HG03064 (cell line): ENCODE data around the gene PPP1R15B.

Experiments used
- ATAC-seq: cut with Tn5 transposase; IDR thresholded peaks from one replicate; pipeline ENCODE4 v1.9.1; 2021; ENCODE audit warnings: low read depth; ENCODE audit not compliant: unreplicated experiment

PPP1R15B gene

GRCh38 chr1:204404629-204405028 is 7.0 kb downstream of the PPP1R15B start:
- no peak for ATAC-seq

DNA sequence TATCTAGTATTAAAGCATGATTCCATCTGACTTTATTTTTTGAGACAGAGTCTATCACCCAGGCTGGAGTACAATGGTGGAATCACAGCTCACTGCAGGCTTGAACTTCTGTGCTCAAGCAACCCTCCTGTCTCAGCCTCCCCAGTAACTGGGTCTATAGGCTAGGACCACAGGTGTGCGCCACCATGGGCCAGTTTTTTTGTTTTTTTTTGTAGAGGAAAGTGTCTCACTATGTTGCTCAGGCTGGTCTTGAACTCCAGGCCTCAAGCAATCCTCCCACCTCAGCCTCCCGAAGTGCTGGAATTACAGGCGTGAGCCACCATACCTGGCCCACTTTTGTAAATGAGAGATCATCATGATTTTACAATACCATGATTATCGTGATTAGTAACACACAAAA is 9.2 kb downstream of the PPP1R15B start:
- ATAC-seq = no peak

DNA sequence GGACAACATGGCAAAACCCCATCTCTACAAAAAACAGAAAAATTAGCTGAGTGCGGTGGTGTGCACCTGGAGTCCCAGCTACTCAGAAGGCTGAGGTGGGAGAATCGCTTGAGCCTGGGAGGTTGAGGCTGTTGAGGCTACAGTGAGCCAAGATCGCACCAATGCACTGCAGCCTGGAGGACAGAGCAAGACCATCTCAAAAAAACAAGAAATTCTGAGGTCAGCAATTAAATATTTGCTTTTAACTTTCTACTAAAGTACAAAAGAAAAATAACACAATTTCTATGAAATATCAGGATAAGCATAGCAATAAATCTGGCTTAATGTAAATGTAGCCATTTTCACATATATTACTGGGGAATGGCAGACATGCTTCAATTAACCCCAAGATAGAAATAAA is 9.9 kb downstream of the PPP1R15B start:
- no peak for ATAC-seq

DNA sequence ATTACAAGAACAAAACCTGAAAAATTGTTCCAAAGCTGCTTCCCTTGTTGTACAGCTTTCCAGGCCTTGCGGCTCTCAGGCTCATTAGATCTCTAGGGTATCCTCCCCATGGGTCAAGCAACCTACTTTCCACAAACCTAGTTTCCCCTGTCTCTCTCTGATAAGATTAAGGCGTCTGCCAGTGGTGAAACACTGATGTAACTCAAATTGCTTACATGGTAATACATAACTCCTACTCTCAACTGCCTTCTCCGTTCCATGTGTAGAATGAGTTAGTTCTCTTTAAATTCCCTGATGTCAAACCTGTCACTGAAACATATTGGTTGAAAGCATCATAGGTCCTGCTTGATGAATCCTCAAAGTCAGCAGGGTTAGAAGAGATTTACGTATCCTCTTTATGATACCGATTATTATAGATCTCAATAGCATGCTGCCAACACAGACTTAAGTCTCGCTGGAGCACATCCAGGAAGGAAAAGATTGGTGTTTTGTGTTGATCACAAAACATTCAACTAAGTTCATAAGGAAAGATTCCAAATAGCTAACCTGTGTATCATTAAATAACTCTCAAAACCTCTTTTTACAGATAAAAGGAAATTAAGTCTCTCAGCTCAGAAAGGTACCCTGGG is 10.6 kb downstream of the PPP1R15B start:
- no peak for ATAC-seq

- ATAC-seq = no peak
Measured at GRCh38 chr1:204398197-204399125, 13.2 kb downstream of the PPP1R15B start.

DNA sequence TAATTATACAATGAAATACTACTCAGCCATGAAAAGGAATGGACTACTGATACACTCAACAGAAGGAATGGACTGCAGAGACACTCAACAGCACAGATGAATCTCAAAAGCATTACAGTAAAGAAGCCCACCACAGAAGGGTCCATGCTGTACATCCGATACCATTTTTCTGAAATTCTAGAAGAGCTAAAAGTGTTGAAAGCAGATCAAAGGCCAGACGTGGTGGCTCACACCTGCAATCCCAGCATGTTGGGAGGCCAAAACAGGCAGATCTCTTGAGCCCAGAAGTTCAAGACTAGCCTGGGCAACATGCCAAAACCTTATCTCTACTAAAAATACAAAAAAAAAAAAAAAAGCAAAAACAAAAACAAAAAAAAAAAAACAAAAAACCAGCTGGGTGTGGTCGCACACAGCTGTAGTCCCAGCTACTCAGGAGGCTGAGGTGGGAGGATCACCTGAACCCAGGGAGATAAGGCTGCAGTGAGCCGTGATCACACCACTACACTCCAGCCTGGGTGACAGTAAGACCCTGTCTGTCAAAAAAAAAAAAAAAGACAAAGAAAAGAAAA is 15.5 kb downstream of the PPP1R15B start:
- no peak for ATAC-seq

DNA sequence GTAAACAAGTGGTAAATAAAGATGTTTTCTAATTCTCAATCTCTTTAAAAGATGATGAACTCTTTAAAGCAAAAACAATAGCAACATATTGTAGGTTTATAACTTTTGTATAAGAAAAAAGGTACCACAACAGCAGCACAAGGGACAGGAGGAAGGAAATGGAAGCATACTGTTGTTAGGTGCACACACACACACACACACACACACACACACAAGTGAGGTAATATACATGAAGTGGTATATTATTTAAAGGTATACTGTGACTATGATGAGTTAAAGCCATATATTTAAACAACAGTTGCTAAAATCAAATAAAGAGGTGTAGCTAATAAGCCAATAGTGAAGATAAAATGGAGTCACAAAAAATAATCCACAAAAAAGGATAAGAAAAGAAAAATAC is 20.0 kb downstream of the PPP1R15B start:
- no peak for ATAC-seq

DNA sequence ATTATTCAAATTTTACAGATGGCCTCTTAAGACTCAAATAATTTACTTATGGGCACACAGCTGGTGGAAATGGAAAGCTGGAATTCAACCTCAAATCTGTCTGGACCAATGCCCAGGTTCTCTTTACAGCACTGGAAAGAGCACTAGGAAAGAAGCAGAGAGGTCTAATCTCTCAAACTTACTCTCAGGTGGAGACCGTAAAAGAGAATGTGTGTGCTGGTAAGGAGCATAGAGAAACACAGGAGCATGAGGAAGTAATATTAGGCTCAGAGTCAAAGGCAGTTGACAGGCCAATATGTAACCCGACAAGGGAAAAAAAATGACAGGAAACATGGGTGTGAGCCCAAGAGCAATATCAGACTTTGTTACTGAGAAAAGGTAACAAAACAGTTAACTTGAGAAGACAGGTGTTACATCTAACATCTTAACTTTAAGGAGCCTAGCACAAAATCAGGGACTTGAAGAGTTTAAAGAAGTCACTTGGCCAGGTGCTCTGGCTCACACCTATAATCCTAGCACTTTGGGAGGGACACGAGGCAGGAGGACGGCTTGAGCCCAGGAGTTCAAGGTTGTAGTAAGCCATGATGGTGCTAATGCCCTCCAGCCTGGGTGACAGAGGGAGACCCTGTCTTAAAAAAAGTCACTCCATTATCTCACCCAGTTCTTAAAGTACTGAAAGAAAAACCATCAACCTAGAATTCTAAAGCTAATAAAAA is 20.7 kb downstream of the PPP1R15B start:
- ATAC-seq = no peak

DNA sequence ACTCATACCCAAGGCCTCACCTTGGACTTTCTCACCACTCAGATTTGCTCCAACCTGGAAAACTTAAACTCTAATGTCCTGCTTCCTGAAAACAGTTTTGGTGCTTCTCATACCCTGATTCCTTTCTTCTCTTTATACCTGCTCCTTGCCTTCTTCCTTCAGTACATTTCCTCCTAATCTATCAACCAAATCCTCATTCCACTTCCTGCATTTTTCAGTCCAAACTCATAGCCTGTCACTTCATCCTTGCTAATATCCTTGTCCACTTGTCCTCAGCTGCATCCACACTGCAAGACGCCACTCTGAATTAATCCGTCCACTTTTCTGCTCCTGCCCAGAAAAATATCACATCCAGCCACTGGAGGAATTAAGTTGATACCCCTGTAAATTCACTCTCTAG is 25.9 kb downstream of the PPP1R15B start:
- no peak for ATAC-seq

DNA sequence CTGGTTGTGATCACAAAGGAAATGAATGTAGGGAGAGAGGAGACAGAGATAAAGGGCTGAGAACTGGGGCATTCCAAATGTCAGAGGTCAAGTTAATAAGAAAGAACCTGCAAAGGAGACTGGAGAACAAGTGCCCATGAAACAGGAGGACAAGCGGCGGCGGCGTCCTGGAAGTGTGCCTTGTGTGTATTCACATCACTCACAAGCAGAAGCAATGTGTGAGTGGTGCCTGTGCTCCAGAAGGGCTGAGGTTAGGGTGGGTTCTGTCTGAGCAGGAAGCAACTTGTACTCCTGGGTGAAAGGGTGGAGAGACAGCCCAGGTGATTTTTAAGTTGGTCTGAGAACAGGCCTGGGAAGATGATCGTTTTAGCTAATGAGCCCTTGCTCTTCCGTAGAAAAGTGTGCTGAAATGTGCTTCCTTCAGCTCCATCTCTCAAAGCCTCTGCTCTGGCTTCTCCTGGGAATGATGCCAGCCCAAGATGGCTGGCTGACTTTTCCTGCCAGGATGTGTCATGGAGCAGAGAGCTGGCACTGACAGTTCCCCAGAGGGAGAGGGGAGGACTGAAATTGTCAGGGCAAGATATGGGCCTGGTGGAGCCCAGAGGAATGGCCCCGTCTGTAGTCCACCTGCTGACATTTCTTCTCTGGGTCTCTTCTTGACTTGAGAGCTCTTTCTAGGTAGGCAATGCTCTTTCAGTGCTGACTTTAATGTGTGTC is 26.8 kb downstream of the PPP1R15B start:
- no peak for ATAC-seq

DNA sequence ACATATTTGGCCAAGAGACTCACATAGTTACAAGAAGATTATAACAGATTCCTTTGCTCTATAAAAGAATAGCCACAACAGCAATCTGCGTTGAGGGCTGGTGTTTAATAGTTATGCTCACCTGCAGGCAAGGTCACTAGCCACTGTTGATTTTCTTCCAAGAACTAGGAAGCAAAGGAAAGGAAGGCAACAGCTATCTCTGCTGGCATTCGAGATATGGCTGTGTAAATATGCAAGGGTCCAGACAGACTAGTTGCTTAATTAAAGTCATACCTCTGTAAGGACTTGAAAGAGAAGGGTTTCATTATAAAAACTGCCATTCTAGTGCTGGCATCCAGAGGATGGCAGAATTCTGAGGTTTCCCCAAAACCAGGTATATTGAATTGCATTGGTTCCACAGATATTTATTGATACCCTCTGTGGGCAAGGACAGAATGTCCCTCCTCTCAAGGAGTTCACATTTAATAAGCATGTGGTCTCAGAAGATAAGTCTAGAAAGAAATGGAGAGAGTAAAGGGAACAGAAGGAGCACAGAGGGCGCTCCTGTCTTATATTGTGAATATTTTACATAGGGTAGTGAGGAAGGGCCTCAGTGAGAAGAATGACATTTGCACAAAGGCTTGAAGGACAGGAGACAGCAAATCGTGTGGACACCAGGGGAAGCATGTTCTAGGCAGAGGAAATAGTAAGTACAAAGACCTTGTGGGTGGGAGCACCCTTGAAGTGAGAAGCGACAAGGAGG is 28.3 kb downstream of the PPP1R15B start:
- no peak for ATAC-seq

DNA sequence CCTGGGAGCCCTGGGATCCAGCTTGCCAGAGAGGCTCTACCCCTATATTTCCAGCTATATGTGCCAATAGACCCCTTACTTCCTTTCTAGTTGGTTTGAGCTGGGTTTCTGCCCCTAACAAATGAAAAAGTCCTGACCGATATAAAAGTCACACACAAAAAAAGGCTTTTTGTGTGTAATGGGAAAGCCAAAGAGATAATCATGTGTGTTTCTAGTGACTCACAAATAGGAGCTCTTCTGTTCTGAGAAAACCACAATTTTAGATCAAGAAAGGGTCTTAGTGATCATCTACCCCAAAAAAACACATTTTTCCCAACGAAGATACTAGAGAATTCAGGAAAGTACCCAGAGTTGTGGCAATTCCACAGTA is 28.9 kb downstream of the PPP1R15B start:
- ATAC-seq = no peak

DNA sequence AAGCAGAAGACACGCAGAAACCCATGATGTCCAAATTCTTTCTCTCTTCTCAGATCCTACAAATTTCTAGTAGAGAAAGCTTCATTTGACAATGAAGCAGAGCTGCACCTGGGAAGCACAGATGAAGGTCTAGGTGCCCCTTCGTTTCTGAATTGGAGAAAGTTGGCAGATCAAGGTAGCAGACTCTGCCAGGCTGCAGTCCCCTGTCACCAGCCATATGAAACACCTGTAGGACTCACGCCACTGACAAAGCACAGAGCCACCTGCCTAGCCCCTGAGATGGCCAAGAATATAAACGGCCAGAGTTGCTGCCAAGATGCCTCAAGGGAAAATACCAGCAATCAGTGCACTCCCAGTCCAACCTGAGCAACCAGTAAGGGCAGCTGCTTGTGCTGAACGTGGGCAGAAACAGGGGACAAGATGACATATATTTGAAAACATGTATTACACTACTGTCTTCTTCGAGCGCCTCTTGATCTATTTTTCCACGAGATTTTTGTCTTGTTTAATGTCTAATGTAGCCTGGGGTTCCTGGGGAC is 31.3 kb downstream of the PPP1R15B start:
- ATAC-seq = no peak

DNA sequence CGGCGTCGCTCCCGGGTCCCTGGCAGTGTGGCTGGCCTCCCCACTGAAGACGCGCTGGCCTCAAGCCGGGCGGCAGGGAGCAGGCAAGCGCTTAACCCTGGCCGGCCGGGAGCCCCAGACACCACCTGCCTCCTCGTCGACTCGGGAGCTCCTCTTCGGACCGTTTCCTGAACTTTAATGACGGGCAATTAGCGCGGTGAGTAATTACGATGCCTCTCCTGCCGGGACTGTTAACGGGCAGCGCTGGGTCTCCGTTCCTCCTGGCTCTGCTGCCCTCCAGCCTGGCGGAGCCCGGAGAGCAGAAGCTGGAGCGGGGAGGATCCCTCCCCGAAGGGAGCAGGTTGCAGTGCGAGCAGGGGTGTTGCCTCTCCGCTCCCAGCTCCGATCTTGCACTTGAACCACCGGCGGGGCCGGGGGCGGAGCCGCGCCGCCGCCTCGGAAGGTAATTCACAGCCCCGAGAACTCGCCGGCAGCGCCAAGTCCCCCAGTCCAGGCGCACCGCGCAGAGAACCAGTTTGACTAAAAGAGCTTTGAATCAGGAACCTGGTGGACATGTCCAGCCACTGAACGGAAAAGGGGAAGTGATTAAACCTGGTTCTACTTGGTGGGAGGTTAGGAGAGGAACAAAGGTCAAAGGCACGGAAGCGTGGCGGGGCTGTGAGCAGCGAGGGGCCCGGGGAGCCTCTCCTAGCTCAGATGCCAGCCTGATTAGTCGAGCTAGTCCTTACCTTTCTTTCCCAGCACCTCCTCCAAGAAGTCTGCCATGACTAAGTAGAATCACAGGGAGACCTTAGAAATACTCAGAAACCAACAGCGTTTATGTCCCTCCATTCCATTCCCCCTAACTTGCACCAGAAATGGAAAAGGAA is 33.6 kb downstream of the PPP1R15B start:
- ATAC-seq = no peak

DNA sequence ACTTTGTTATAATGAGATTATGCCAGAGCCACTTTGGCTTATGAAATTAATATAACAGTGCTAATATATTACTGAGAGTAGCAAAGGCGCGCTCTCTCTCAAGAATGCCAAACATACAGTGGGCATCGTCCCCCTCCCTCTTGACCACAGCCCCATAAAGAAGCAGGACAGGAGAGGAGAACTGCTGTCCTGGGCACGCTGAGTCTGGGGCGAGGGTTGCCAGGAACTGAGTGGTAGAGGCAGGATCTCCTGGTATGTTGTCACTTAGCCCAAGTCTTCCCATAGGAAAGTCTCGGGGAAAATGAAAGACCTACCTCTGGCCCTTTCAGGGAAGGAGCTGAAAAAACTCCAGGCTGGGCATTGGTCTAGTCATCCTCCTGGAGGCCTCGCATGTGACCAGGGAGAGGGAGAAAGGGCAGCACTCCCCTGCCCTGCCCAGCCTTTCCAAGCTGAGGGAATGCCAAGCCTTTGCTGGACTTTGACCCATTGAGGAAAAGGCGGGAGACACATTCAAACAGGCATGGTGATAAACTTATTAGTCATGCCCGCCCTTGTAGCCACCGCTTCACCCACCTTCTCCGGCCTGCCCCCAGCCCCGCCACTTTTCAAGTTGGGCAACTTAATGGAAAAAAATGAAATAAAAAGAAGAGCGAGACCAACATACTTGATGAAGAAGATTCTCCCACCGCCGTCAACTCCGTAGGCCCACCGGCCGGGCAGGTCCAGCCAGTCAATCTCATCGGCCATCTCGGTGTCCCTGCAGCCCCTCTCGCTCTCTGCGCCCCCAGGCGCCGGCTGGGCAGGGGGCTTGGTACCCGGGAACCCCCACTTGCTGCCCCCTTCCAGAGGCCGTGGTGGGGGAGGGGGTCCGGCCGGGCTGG is 34.5 kb downstream of the PPP1R15B start:
- no peak for ATAC-seq

GRCh38 chr1:204376465-204376864 is 35.2 kb downstream of the PPP1R15B start:
- no peak for ATAC-seq

DNA sequence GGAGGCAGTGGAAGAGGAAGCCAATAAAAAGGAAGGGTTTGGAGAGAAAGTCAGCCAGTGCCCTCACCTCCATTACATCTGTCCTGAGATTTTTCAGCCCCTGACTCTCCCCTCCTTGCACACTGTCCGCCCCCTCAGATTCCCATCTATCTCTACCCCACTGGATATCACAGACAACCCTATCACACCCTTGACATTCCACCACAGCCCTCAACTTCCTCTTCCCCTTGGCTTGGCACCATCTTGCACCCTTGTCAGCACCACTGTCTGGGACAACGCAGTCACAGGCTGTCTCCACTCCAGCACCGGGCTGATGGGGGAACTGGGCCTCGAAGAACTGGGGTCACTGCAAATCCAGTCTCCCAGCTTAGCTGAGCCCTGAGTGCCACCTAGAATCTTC is 37.7 kb downstream of the PPP1R15B start:
- no peak for ATAC-seq

DNA sequence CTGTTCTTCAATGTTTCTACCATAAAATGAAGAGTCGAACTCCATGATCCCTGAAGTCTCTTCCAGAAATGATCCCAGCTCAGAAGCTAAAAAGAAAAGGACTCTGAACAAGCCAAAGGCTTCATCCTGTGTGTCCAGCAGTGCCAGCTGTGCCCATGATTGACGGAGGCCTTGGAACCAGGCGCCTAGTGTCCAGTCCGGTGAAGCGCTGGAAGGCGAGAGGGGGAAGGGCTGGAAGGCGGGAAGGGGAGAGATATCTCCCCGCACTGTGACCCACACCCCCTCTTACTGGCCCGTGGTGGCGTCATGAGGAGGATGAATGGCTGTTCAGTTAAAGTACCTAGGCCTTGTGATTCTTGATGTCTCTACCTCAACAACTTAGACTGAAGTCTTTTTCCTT is 41.4 kb downstream of the PPP1R15B start:
- ATAC-seq = no peak
